Mucosa of stomach (tissue), 1 donor: ENCODE results near the gene PPIE.
"Not testable (repeated sequence)": the region's sequence is repeated elsewhere in the genome, so short reads cannot be mapped to it uniquely, and the experiment has no call there.

Experiments
- H3K27me3 ChIP-seq: one replicate; pipeline ENCODE4 v1.7.0; 2013; ENCODE audit warnings: mild to moderate bottlenecking, low read length; ENCODE audit not compliant: control insufficient read depth, insufficient read depth
- H3K36me3 ChIP-seq: one replicate; pipeline ENCODE4 v1.7.0; 2013; ENCODE audit warnings: low read length; ENCODE audit not compliant: control insufficient read depth, insufficient read depth
- H3K4me1 ChIP-seq: one replicate; pipeline ENCODE4 v1.7.0; 2013; ENCODE audit warnings: mild to moderate bottlenecking, low read length; ENCODE audit not compliant: control insufficient read depth, insufficient read depth
- H3K4me3 ChIP-seq: one replicate; pipeline ENCODE4 v1.7.0; 2013; ENCODE audit warnings: low read length
- H3K9ac ChIP-seq: one replicate; pipeline ENCODE4 v1.7.0; 2013; ENCODE audit warnings: mild to moderate bottlenecking, low read length, moderate library complexity
- H3K9me3 ChIP-seq: one replicate; pipeline ENCODE4 v1.7.0; 2013; ENCODE audit warnings: mild to moderate bottlenecking, low read length, moderate library complexity; ENCODE audit not compliant: control insufficient read depth
- donor health status: Pancreatic carcinoma.

Gene PPIE

DNA sequence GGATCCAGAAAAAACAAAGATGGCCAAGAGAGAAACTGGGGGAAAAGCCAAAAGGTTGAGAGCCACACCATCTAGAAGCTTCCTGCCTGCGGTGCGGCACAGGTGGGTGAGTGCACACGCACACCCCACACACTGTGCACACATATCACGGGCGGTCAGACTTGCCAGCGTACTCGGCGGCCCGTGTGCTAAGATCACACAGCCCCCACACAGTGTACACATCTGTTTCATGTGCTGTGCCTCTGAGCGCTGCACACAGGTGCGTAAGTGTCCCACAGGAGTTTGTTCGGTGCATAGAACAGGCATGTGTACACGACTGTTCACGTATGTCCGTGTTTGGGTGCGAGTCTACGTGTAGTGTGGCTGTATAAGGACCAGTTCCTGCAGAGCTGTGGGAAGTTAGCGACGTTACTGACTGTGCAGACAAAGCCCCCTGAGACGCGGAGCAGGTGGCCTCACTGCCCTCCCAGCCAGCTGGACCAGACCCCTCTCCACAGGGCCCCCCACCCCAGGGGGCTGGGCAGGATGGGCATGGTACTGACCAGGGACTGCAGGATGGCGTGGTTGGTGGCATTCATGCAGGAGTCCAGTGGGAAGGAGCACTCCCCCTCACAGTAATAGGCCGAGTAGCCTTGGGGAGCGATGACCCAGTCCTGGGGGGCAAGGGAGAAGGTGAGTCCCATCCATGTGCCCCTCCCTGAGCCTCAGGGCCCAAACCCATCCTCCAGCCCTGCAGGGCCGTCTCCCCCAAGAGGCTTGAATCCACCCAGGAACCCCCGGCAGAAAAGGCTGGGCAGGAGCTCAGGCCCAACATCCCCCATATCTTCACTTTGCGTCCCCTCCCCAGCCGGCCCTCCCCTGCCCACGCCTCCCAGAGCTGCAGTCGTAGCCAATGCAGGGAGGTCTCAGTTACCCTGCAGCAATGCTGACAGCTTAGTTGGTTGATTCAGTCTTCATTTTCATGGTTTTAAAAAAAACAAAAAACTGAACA lies 24.2 kb downstream of the PPIE start:
- no peak overlapping the region for H3K9ac ChIP-seq
- no peaks in the 10 kb centered on the region for H3K4me1 ChIP-seq
- H3K27me3 ChIP-seq: no peaks in the 10 kb centered on the region
- H3K9me3 ChIP-seq: no peaks in the 10 kb centered on the region
- no peak overlapping the region for H3K4me3 ChIP-seq
- H3K36me3 ChIP-seq: no peaks in the 10 kb centered on the region

DNA sequence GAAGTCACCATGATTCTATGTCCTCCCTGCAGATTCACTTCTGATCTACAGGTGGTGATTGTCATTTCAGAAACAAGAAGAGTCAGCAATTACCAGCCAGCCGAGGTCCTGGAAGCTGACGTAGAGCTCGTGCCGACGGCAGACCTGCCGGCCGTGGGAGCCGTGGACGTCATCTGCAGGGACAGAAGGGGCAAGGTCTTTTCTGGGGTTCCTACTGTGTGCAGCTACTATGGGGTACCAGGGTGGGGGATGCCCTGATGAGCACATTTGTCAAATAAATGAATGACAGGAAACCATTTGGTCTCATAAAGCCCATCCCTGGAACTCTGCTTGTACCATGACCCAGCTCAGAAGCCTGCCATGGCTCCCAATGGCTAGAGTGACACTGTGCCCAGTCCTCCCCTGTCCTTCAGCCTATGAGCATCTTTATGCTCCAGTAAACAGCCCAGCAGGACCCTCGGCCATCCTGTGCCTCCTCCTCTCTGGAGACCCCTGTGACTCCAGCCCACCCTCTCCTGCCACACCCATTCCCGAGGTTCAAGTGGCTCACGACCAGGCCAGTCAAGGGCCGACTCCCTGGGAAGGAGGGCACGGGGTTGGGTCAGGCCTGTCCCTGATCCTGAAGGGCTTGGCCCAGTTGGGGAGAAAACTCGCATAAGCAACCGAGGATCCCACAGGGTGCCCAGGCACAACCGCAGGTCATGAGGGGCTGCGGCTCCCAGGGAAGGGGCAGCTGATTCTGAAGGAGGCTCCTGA lies 25.1 kb downstream of the PPIE start:
- not testable (repeated sequence) for H3K9me3 ChIP-seq, H3K4me1 ChIP-seq, H3K4me3 ChIP-seq, H3K36me3 ChIP-seq, H3K27me3 ChIP-seq, H3K9ac ChIP-seq

DNA sequence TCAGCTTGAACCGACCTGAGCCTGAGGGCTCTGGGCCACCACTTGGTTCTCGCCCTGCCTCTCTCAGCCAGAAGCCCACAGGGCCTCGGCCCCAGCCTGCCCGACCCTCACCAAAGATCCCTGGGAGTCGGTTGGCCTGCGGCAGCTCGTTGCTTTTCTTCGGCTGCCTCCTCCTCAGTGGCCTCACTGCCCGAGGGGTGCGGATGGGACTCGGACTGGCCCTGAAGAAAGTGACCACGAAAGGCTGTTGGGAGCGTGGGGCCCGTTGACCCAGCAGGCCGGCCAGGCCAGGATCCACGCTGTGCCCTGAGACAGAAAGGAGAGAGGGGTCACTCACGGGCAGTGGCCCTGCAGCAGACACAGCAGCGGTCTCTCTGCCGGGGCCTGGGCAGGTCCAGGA lies 25.8 kb downstream of the PPIE start:
- not testable (repeated sequence) for H3K4me3 ChIP-seq, H3K36me3 ChIP-seq, H3K4me1 ChIP-seq, H3K27me3 ChIP-seq, H3K9ac ChIP-seq, H3K9me3 ChIP-seq

DNA sequence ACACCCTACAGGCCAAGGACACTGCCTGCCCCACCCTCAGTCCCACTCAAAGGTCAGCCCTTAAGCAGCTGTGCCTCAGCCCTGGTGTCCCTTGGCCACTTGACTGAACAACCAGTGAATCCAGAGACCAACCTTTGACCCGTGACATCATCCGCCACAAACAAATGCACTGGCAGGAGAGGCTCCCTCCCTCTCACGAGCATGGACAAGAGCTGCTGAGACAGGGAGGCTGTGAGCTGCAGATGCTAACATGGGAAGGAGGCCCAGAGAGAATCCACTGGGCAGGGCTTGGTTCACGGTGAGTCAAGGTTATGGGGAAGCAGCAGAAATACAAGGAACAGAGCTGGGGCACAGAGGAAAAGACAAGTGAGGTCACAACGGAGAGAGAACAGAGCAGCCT lies 27.8 kb downstream of the PPIE start:
- not testable (repeated sequence) for H3K9me3 ChIP-seq, H3K4me1 ChIP-seq, H3K9ac ChIP-seq, H3K27me3 ChIP-seq, H3K4me3 ChIP-seq, H3K36me3 ChIP-seq

DNA sequence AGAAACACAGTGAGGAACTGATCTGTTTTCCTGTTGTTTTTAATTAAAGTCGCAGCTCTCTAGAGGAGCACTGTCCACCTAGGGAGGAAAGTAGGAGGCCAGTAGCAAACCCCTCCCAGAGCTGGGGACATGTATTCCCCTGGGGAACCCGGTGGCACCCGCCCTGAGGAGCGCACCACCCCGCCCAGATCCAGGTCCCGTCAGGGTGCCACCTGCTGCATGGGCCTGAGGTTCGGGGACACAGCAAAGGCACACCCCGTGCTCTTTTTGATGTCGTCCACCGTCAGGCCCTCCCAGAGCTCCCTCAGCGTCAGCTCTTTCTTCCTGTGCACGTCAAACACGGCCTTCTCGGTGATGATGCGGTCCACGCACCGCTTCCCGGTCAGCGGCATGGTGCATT lies 30.8 kb downstream of the PPIE start:
- H3K27me3 ChIP-seq, H3K9ac ChIP-seq, H3K4me3 ChIP-seq, H3K36me3 ChIP-seq, H3K9me3 ChIP-seq, H3K4me1 ChIP-seq: not testable (repeated sequence)

GRCh38 chr1:39770100-39771021 lies 31.7 kb downstream of the PPIE start:
- H3K36me3 ChIP-seq, H3K4me1 ChIP-seq, H3K4me3 ChIP-seq, H3K27me3 ChIP-seq, H3K9ac ChIP-seq, H3K9me3 ChIP-seq: not testable (repeated sequence)

DNA sequence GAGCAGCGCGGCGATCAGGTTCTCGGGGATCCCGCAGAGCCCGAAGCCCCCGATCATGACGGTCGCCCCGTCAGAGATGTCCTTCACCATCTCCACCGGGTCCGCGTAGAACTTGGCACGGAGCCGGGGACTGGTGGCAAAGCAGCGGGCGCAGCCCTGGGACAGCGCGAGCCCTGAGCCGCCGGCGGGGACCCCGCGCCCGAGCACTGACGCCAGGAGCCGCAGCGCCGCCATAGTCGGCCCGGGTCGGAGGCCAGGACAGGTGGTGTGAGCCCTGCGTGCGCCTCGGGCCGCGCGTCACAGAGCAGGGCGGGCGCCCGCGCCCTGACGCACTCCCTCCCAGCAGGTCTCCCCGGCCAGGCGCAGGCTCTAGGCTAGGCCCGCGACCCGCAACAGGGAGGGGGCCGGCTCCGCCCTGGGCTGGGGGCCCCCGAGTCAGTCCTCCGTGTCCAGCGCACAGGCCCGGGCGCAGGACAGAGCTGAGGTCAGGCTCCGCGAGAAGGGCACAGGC lies 32.4 kb downstream of the PPIE start, which contains the start of gene OXCT2:
OXCT2 (minus strand) TSS at position 327 of the 511 bp plus-strand sequence; CDS start at position 234, 93 bp downstream.
- H3K4me3 ChIP-seq, H3K9me3 ChIP-seq, H3K27me3 ChIP-seq, H3K4me1 ChIP-seq, H3K9ac ChIP-seq, H3K36me3 ChIP-seq: not testable (repeated sequence)

DNA sequence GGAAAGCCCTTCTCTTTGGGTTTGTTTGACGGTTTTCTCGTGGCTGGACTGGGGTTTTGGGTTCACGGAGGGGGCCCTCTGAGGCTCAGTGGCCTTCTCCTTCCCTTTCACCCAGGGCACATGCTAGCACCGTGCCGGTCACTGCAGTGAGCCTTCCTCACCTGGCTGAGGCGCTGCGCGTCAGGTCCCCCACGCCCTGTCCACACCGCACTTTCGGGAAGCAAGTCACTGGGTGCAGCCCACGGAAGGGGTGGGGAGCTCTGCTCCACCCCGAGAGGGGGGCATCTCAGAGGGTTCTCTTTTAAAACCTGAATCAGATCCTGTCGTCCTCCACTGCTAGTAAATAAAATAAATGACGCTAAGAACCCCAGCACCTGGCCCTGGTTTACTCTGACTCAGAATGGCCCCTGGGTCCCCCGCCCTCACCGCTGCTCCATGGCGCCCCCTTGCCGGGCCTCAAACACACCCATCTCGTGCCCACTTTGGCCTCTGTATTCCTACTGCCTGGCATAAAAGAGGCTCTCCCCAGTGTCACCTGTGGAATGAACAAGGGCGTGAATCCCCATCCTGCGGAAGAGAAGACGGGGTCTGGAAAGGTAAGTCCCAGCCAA lies 34.8 kb downstream of the PPIE start:
- H3K4me1 ChIP-seq, H3K9ac ChIP-seq, H3K27me3 ChIP-seq, H3K9me3 ChIP-seq, H3K36me3 ChIP-seq, H3K4me3 ChIP-seq: not testable (repeated sequence)

GRCh38 chr1:39775141-39775540 lies 36.5 kb downstream of the PPIE start:
- H3K36me3 ChIP-seq, H3K9me3 ChIP-seq, H3K4me3 ChIP-seq, H3K27me3 ChIP-seq, H3K4me1 ChIP-seq, H3K9ac ChIP-seq: not testable (repeated sequence)

DNA sequence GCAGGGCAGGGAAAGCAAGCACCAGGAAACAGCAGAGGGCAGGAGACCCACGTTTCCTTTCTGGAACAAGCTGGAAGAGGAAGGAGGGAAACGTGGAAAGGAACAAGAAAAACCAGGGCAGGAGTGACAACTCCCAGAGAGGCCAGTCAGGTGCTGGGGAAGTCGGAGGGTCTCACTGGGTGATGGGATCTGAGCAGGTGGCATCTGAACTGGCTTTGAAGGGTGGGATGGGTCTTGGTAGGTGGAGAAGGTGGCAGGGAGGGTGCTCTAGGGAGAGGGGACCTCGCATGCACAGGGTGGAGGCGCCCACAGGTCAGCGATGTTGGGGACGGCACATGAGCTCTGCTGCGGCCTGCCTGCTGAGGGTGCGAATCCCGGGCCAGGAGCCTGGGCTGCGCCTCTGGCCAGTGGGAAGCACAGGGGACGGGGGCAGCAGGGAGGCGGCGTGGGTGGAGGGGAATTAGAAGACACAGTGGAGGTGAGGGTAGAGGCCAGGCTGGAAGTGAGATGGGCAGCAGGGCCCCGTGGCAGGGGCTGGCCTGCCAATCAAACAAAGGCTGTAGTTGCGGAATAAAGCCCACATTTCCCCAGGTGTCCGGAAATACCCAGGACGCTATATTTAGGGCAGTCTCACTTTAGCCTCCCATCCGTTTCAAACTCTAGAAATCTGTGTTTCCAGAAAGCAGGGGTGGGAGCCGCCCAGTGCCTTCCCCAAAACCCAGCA lies 37.2 kb downstream of the PPIE start:
- not testable (repeated sequence) for H3K4me1 ChIP-seq, H3K4me3 ChIP-seq, H3K9me3 ChIP-seq, H3K36me3 ChIP-seq, H3K27me3 ChIP-seq, H3K9ac ChIP-seq

DNA sequence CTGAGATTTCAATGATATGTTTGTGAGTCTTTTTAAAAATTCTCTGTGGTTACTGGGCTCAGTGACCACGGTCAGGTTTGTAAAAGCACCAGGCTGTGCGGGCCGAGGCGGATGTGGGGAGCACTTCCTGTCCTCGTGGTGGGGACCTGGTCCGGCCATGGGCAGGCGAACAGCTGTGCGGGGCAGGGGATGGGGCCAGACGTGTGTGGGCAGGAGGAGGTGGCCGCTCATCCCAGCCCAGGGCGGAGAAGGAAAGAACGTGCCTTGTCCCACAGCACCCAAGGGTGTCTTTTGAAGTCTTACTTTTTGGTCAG lies 37.7 kb downstream of the PPIE start:
- H3K9me3 ChIP-seq: no peaks in the 10 kb centered on the region
- H3K9ac ChIP-seq: no peak overlapping the region
- no peak overlapping the region for H3K4me3 ChIP-seq
- no peaks in the 10 kb centered on the region for H3K4me1 ChIP-seq
- no peaks in the 10 kb centered on the region for H3K36me3 ChIP-seq
- H3K27me3 ChIP-seq: no peaks in the 10 kb centered on the region
